ENCODE data around the gene LDAH. TPM values are rescaled to one million over a fixed set of nuclear protein-coding genes. Genes with fewer than 3 reads are reported as not detected.

LDAH gene
- total RNA-seq, 1 experiment from 2014 or later, result 15.2 TPM

DNA sequence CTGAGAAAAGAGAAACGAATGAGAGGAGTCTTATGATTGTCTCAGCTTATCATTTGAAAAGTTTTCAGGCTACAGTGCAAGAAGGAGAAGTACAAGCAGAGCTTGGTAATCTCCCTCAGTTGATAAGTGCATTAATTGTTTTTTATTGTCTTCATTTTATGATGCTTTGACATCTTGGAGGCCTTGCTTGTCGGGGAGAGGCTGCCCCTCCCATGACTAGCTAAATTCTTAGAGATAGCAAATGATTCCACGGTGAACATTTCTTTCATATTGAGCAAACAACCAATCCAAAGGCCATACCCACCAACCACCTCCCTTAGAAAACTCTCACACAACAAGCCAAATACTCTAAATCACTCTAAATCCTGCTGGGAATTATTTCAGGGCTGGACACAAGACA is 116.1 kb downstream of the LDAH start:
- Histone ChIP-seq H3K9ac (ENCODE audit: extremely low read depth, insufficient read length, low read length) (no peak overlapping the region), H2AK5ac (ENCODE audit: insufficient read length, low read length) (no peak overlapping the region), H3K79me2 (ENCODE audit: insufficient read depth, low read length) (no peaks in the 10 kb centered on the region), H2AFZ (ENCODE audit: low read length) (no peak overlapping the region), H4K5ac (ENCODE audit: insufficient read length, low read depth, low read length) (no peak overlapping the region), H2BK120ac (ENCODE audit: low read depth, low read length, poor library complexity, severe bottlenecking) (no peak overlapping the region), H4K91ac (ENCODE audit: insufficient read length, low read depth, low read length) (no peak overlapping the region), H3T11ph (ENCODE audit: low read length) (no peak overlapping the region), H4K8ac (replicated peaks; ENCODE audit: insufficient read length, low read depth, low read length) (no peak overlapping the region), H3K23me2 (ENCODE audit: insufficient read length, low read depth, low read length, poor library complexity, severe bottlenecking) (no peaks in the 10 kb centered on the region), H3K27me3 (ENCODE audit: insufficient read depth, low read length) (no peaks in the 10 kb centered on the region), H3K56ac (ENCODE audit: insufficient read length, low read depth, low read length) (no peak overlapping the region), H2BK5ac (ENCODE audit: insufficient read length, low read length) (no peak overlapping the region), H2BK15ac (ENCODE audit: low read depth, low read length) (no peak overlapping the region), H2BK20ac (ENCODE audit: low read depth, low read length, poor library complexity, severe bottlenecking) (no peak overlapping the region), H3K27ac (ENCODE audit: insufficient read length, low read depth, low read length) (no peak overlapping the region), H3K18ac (ENCODE audit: insufficient read length, low read depth, low read length) (no peak overlapping the region), H2BK12ac (ENCODE audit: insufficient read length, low read depth, low read length) (no peak overlapping the region), H3K4ac (ENCODE audit: low read depth, low read length) (no peak overlapping the region), H3K14ac (ENCODE audit: insufficient read depth, low read length) (no peak overlapping the region), H3K9me3 (ENCODE audit: control insufficient read depth, low read depth, low read length) (no peaks in the 10 kb centered on the region), H3K23ac (ENCODE audit: insufficient read length, low read depth, low read length) (no peak overlapping the region), H3K4me1 (ENCODE audit: insufficient read depth, low read length) (no peaks in the 10 kb centered on the region), H3K4me2 (ENCODE audit: insufficient read depth, insufficient read length, low read length) (no peak overlapping the region), H3K79me1 (ENCODE audit: insufficient read depth, low read depth, low read length, poor library complexity, severe bottlenecking) (no peaks in the 10 kb centered on the region), H4K20me1 (ENCODE audit: control insufficient read depth, insufficient read depth, insufficient read length) (no peaks in the 10 kb centered on the region)
- no peak for DNase-seq
- Mint-ChIP-seq H3K4me3 (no peak overlapping the region), H3K9me3 (peaks cover 0 to 7% of the 10 kb centered on the region in 2 experiments; a peak in 2 of 5 replicates), H3K27me3 (ENCODE audit: low read depth) (no peaks in the 10 kb centered on the region), H3K27ac (no peak overlapping the region), H3K36me3 (ENCODE audit: insufficient read depth in 1 of 3, low read depth in 3 of 3) (peaks cover 3 to 10% (median 5%) of the 10 kb centered on the region in 3 experiments; a peak in 5 of 7 replicates), H3K4me1 (peaks cover 6 to 7% of the 10 kb centered on the region in 2 experiments)
- TF ChIP-seq, protein P1, sequence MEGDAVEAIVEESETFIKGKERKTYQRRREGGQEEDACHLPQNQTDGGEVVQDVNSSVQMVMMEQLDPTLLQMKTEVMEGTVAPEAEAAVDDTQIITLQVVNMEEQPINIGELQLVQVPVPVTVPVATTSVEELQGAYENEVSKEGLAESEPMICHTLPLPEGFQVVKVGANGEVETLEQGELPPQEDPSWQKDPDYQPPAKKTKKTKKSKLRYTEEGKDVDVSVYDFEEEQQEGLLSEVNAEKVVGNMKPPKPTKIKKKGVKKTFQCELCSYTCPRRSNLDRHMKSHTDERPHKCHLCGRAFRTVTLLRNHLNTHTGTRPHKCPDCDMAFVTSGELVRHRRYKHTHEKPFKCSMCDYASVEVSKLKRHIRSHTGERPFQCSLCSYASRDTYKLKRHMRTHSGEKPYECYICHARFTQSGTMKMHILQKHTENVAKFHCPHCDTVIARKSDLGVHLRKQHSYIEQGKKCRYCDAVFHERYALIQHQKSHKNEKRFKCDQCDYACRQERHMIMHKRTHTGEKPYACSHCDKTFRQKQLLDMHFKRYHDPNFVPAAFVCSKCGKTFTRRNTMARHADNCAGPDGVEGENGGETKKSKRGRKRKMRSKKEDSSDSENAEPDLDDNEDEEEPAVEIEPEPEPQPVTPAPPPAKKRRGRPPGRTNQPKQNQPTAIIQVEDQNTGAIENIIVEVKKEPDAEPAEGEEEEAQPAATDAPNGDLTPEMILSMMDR (conservative IDR thresholded peaks at IDR 0.05), result no peak
- WGBS (ENCODE audit: extremely low coverage, insufficient read length, low lambda C conversion rate), result no CpG with 5 or more reads among the region's 3 CpGs
